ENCODE measurements around the gene HPN.
"Not testable (repeated sequence)": the region's sequence is repeated elsewhere in the genome, so short reads cannot be mapped to it uniquely, and the experiment has no call there.

Gene HPN

GRCh38 chr19:35100588-35101533 is 59.3 kb downstream of the HPN start:
- no peak for DNase-seq (ENCODE audit: low read depth in 2 of 2, low spot score in 1 of 2)

- DNase-seq (ENCODE audit: low read depth in 2 of 2, low spot score in 1 of 2) = not testable (repeated sequence)
These were observed 60.4 kb downstream of the HPN start for GRCh38 chr19:35101949-35102348.

- DNase-seq (ENCODE audit: low read depth in 2 of 2, low spot score in 1 of 2) = not testable (repeated sequence)
These were observed 62.1 kb downstream of the HPN start for GRCh38 chr19:35103614-35104013.

- no peak for DNase-seq (ENCODE audit: low read depth in 2 of 2, low spot score in 1 of 2)
These were observed 62.8 kb downstream of the HPN start for GRCh38 chr19:35104361-35104760.

GRCh38 chr19:35105047-35105410 is 63.5 kb downstream of the HPN start:
- DNase-seq (ENCODE audit: low read depth in 2 of 2, low spot score in 1 of 2) = no peak

GRCh38 chr19:35105411-35106290 is 64.1 kb downstream of the HPN start:
- DNase-seq (ENCODE audit: low read depth in 2 of 2, low spot score in 1 of 2) = no peak

GRCh38 chr19:35106291-35106583 is 64.7 kb downstream of the HPN start:
- no peak for DNase-seq (ENCODE audit: low read depth in 2 of 2, low spot score in 1 of 2)

GRCh38 chr19:35106898-35107541 is 65.5 kb downstream of the HPN start:
- DNase-seq (ENCODE audit: low read depth in 2 of 2, low spot score in 1 of 2) = no peak

GRCh38 chr19:35107545-35107944 is 66.0 kb downstream of the HPN start:
- no peak for DNase-seq (ENCODE audit: low read depth in 2 of 2, low spot score in 1 of 2)

- DNase-seq (ENCODE audit: low read depth in 2 of 2, low spot score in 1 of 2) = no peak
These were observed 67.2 kb downstream of the HPN start for GRCh38 chr19:35108730-35109129.

GRCh38 chr19:35109395-35110112 is 68.0 kb downstream of the HPN start:
- no peak for DNase-seq (ENCODE audit: low read depth in 2 of 2, low spot score in 1 of 2)

- DNase-seq (ENCODE audit: low read depth in 2 of 2, low spot score in 1 of 2) = no peak
These were observed 69.5 kb downstream of the HPN start for GRCh38 chr19:35110974-35111373.

- DNase-seq (ENCODE audit: low read depth in 2 of 2, low spot score in 1 of 2) = no peak
These were observed 71.6 kb downstream of the HPN start for GRCh38 chr19:35112995-35113688.

- peak; percentile 25 to 42 for DNase-seq (ENCODE audit: low read depth in 2 of 2, low spot score in 1 of 2)
These were observed 73.0 kb downstream of the HPN start for GRCh38 chr19:35114353-35115176.

GRCh38 chr19:35115177-35115951 is 73.8 kb downstream of the HPN start, which contains the start of gene FXYD3:
TSS of gene FXYD3 (plus strand) at chr19:35115823. CDS start at chr19:35119377, 3,554 bp downstream.
- DNase-seq (ENCODE audit: low read depth in 2 of 2, low spot score in 1 of 2) = no peak
